ENCODE data around the gene BBS1. TPM values are rescaled to one million over a fixed set of nuclear protein-coding genes. Genes with fewer than 3 reads are reported as not detected.

Gene BBS1
- polyA plus RNA-seq, 3 donors: 1.3 to 8.5 (median 3.5) TPM

GRCh38 chr11:66561178-66561974 is 50.9 kb downstream of the BBS1 start:
- Histone ChIP-seq H3K4me2 (replicated peaks; ENCODE audit: extremely low read depth, low read length, poor library complexity, severe bottlenecking) (no peak overlapping the region), H3K9ac (ENCODE audit: insufficient read depth, low read length, poor library complexity, severe bottlenecking) (no peak overlapping the region), H4K20me1 (ENCODE audit: insufficient read depth, low read length) (no peaks in the 10 kb centered on the region), H3K27ac (ENCODE audit: low read depth in 1 of 2, low read length in 2 of 2) (no peak overlapping the region), H3K4me1 (ENCODE audit: control insufficient read depth in 1 of 2, insufficient read depth in 2 of 2, low read length in 2 of 2) (peaks cover 0 to 5% of the 10 kb centered on the region in 2 donors), H3K9me3 (replicated peaks in 1 of 2; ENCODE audit: control insufficient read depth in 1 of 2, insufficient read depth in 1 of 2, low read length in 2 of 2) (no peaks in the 10 kb centered on the region), H3K36me3 (replicated peaks in 1 of 2; ENCODE audit: control insufficient read depth in 1 of 2, insufficient read depth in 2 of 2, low read length in 2 of 2) (no peaks in the 10 kb centered on the region), H3K4me3 (replicated peaks in 1 of 3; ENCODE audit: low read depth in 2 of 3, low read length in 3 of 3) (no peak overlapping the region), H2AFZ (ENCODE audit: insufficient read depth, low read depth, low read length, poor library complexity, severe bottlenecking) (no peak overlapping the region), H3K79me2 (ENCODE audit: insufficient read depth, low read length) (no peaks in the 10 kb centered on the region), H3K27me3 (ENCODE audit: control insufficient read depth in 2 of 2, insufficient read depth in 2 of 2, low read length in 2 of 2) (peaks cover 3 to 19% of the 10 kb centered on the region in 2 donors)
- no peak for TF ChIP-seq CTCF (IDR thresholded peaks at IDR 0.05)
- intact Hi-C loops (cut with micrococcal nuclease): no loop called here
- Mint-ChIP-seq H3K4me1 (peaks cover 8% of the 10 kb centered on the region), H3K27me3 (ENCODE audit: low read depth in 3 of 3) (peaks cover 16 to 32% (median 20%) of the 10 kb centered on the region in 3 donors), H3K9me3 (peaks cover 0 to 2% (median 0%) of the 10 kb centered on the region in 7 donors), H3K4me3 (no peak overlapping the region), H3K27ac (no peak overlapping the region), H3K36me3 (no peaks in the 10 kb centered on the region)
- DNase-seq: no peak
- WGBS (ENCODE audit: insufficient coverage): 94% methylated on average over 12 of the region's 14 CpGs

DNA sequence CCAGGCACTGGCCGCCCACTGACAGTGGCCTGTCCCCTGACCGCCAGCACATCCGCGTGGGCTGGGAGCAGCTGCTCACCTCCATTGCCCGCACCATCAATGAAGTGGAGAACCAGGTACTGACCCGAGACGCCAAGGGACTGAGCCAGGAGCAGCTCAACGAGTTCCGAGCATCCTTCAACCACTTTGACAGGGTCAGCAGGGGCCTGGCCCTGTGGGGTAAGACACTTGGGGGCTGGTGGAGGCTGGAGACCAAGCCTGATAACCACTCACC is 51.5 kb downstream of the BBS1 start:
- Histone ChIP-seq H3K4me2 (replicated peaks; ENCODE audit: extremely low read depth, low read length, poor library complexity, severe bottlenecking) (no peak overlapping the region), H3K27me3 (ENCODE audit: control insufficient read depth in 2 of 2, insufficient read depth in 2 of 2, low read length in 2 of 2) (peaks cover 3 to 21% of the 10 kb centered on the region in 2 donors), H3K9ac (ENCODE audit: insufficient read depth, low read length, poor library complexity, severe bottlenecking) (no peak overlapping the region), H3K27ac (ENCODE audit: low read depth in 1 of 2, low read length in 2 of 2) (no peak overlapping the region), H3K4me3 (replicated peaks in 1 of 3; ENCODE audit: low read depth in 2 of 3, low read length in 3 of 3) (no peak overlapping the region), H3K9me3 (replicated peaks in 1 of 2; ENCODE audit: control insufficient read depth in 1 of 2, insufficient read depth in 1 of 2, low read length in 2 of 2) (no peaks in the 10 kb centered on the region), H3K36me3 (replicated peaks in 1 of 2; ENCODE audit: control insufficient read depth in 1 of 2, insufficient read depth in 2 of 2, low read length in 2 of 2) (no peaks in the 10 kb centered on the region), H4K20me1 (ENCODE audit: insufficient read depth, low read length) (no peaks in the 10 kb centered on the region), H3K4me1 (ENCODE audit: control insufficient read depth in 1 of 2, insufficient read depth in 2 of 2, low read length in 2 of 2) (peaks cover 0 to 5% of the 10 kb centered on the region in 2 donors), H2AFZ (ENCODE audit: insufficient read depth, low read depth, low read length, poor library complexity, severe bottlenecking) (no peak overlapping the region), H3K79me2 (ENCODE audit: insufficient read depth, low read length) (no peaks in the 10 kb centered on the region)
- Mint-ChIP-seq H3K4me3 (no peak overlapping the region), H3K4me1 (peaks cover 8% of the 10 kb centered on the region), H3K27ac (peak overlapping the region in 1 of 7 donors; percentile 19), H3K9me3 (peaks cover 0 to 4% (median 0%) of the 10 kb centered on the region in 7 donors), H3K36me3 (no peaks in the 10 kb centered on the region), H3K27me3 (ENCODE audit: low read depth in 3 of 3) (peaks cover 19 to 36% (median 21%) of the 10 kb centered on the region in 3 donors)
- intact Hi-C loops (cut with micrococcal nuclease): no loop called here
- 96% methylated on average over 9 of the region's 9 CpGs for WGBS (ENCODE audit: insufficient coverage)
- no peak for TF ChIP-seq CTCF (IDR thresholded peaks at IDR 0.05)
- DNase-seq: no peak
